WTC11 (cell line): Measurements from ENCODE around the gene GHITM. TPM values are rescaled to one million over a fixed set of nuclear protein-coding genes. Genes with fewer than 3 reads are reported as not detected.
"Not testable (repeated sequence)": the region's sequence is repeated elsewhere in the genome, so short reads cannot be mapped to it uniquely, and the experiment has no call there.

Source experiments
- ATAC-seq: fragments of 200-7000 bp; cut with Tn5 transposase; 2 replicates; pipeline ENCODE4 v1.10.0; 2021; ENCODE audit warnings: mild to moderate bottlenecking, moderate library complexity
- CTCF ChIA-PET: fragments of 300-600 bp; sonication (Branson Sonifier 250); formaldehyde crosslinking; loops from one replicate; lab custom pipeline; 2021; ENCODE audit warnings: antibody characterized with exemption; lab: Charles Lee
- POLR2A ChIA-PET: fragments of 350-600 bp; sonication (Branson Sonifier 250); formaldehyde crosslinking; loops from one replicate; lab custom pipeline; 2021; ENCODE audit warnings: antibody characterized with exemption; lab: Charles Lee
- DNase-seq: peaks from one replicate; pipeline ENCODE4 v3.0.0; 2021; ENCODE audit warnings: low spot score
- H3K27ac Mint-ChIP-seq: 2 replicates; pipeline ENCODE4 v1.8.0; 2021; ENCODE audit warnings: mixed read lengths
- H3K27me3 Mint-ChIP-seq: 2 replicates; pipeline ENCODE4 v1.8.0; 2021; ENCODE audit warnings: low read depth, mild to moderate bottlenecking, moderate library complexity, mixed read lengths
- H3K36me3 Mint-ChIP-seq: 2 replicates; pipeline ENCODE4 v1.8.0; 2021; ENCODE audit warnings: mixed read lengths
- H3K4me1 Mint-ChIP-seq: 2 replicates; pipeline ENCODE4 v1.8.0; 2022; ENCODE audit warnings: mixed read lengths
- H3K4me3 Mint-ChIP-seq: 2 replicates; pipeline ENCODE4 v1.8.0; 2021; ENCODE audit warnings: mild to moderate bottlenecking, moderate library complexity, mixed read lengths
- H3K9me3 Mint-ChIP-seq: 2 replicates; pipeline ENCODE4 v1.8.0; 2021; ENCODE audit warnings: mixed read lengths
- ATF1 ChIP-seq: sonication (generic); formaldehyde crosslinking; IDR thresholded peaks from 2 replicates; pipeline ENCODE4 v1.8.1; 2023; ENCODE audit warnings: mild to moderate bottlenecking, moderate library complexity, missing genetic modification reagents
- CREM ChIP-seq: sonication (generic); formaldehyde crosslinking; IDR thresholded peaks from 2 replicates; pipeline ENCODE4 v1.8.1; 2022; ENCODE audit warnings: mild to moderate bottlenecking, missing genetic modification reagents, moderate library complexity
- E2F4 ChIP-seq: sonication (generic); formaldehyde crosslinking; IDR thresholded peaks from 2 replicates; pipeline ENCODE4 v1.8.1; 2022; ENCODE audit warnings: low read depth, mild to moderate bottlenecking, moderate library complexity, missing genetic modification reagents, borderline replicate concordance
- ERG ChIP-seq: fragments of 250-450 bp; sonication (Bioruptor Pico); IDR thresholded peaks from 2 replicates; pipeline ENCODE4 v1.8.0; 2021; ENCODE audit warnings: mild to moderate bottlenecking
- FOXK1 ChIP-seq: sonication (generic); formaldehyde crosslinking; IDR thresholded peaks from 2 replicates; pipeline ENCODE4 v1.8.0; 2022; ENCODE audit warnings: mild to moderate bottlenecking, moderate library complexity, missing genetic modification reagents
- FOXP4 ChIP-seq: sonication (generic); formaldehyde crosslinking; IDR thresholded peaks from 2 replicates; pipeline ENCODE4 v1.8.0; 2022; ENCODE audit warnings: mild to moderate bottlenecking, missing genetic modification reagents
- GABPB1 ChIP-seq: sonication (generic); formaldehyde crosslinking; IDR thresholded peaks from 2 replicates; pipeline ENCODE4 v1.8.1; 2023; ENCODE audit warnings: mild to moderate bottlenecking, missing genetic modification reagents
- IRF1 ChIP-seq: sonication (generic); formaldehyde crosslinking; IDR thresholded peaks from 2 replicates; pipeline ENCODE4 v1.8.0; 2023; ENCODE audit warnings: missing genetic modification reagents
- JAZF1 ChIP-seq: fragments of 250-450 bp; sonication (Bioruptor Pico); IDR thresholded peaks from 2 replicates; pipeline ENCODE4 v1.9.0; 2021; ENCODE audit warnings: moderate library complexity, mild to moderate bottlenecking, inconsistent platforms
- JUN ChIP-seq: sonication (generic); formaldehyde crosslinking; IDR thresholded peaks from 2 replicates; pipeline ENCODE4 v1.8.0; 2023; ENCODE audit warnings: mild to moderate bottlenecking, missing genetic modification reagents
- MAX ChIP-seq: sonication (generic); formaldehyde crosslinking; IDR thresholded peaks from 2 replicates; pipeline ENCODE4 v1.8.0; 2022; ENCODE audit warnings: mild to moderate bottlenecking, missing genetic modification reagents
- NR3C1 ChIP-seq: sonication (generic); formaldehyde crosslinking; conservative IDR thresholded peaks from 2 replicates; pipeline ENCODE4 v1.8.1; 2023; ENCODE audit warnings: low read depth, mild to moderate bottlenecking, missing genetic modification reagents
- PRDM15 ChIP-seq: sonication (generic); formaldehyde crosslinking; IDR thresholded peaks from 2 replicates; pipeline ENCODE4 v1.8.0; 2022; ENCODE audit warnings: missing genetic modification reagents
- PRRX2 ChIP-seq: fragments of 250-450 bp; sonication (Bioruptor Pico); IDR thresholded peaks from 2 replicates; pipeline ENCODE4 v1.8.0; 2021; ENCODE audit warnings: mild to moderate bottlenecking
- SOX15 ChIP-seq: fragments of 250-450 bp; sonication (Bioruptor Pico); IDR thresholded peaks from 2 replicates; pipeline ENCODE4 v1.9.0; 2021; ENCODE audit warnings: mild to moderate bottlenecking
- TCF7 ChIP-seq: sonication (generic); formaldehyde crosslinking; IDR thresholded peaks from 2 replicates; pipeline ENCODE4 v1.8.0; 2022; ENCODE audit warnings: mild to moderate bottlenecking, low read depth, missing genetic modification reagents, moderate library complexity
- ZNF232 ChIP-seq: sonication (generic); formaldehyde crosslinking; IDR thresholded peaks from 2 replicates; pipeline ENCODE4 v1.8.0; 2022; ENCODE audit warnings: mild to moderate bottlenecking, missing genetic modification reagents
- ZNF263 ChIP-seq: sonication (generic); formaldehyde crosslinking; IDR thresholded peaks from 2 replicates; pipeline ENCODE4 v1.8.1; 2022; ENCODE audit warnings: low read depth, mild to moderate bottlenecking, moderate library complexity, missing genetic modification reagents
- ZNF532 ChIP-seq: fragments of 250-450 bp; sonication (Bioruptor Pico); IDR thresholded peaks from 2 replicates; pipeline ENCODE4 v1.9.0; 2021; ENCODE audit warnings: mild to moderate bottlenecking, borderline replicate concordance
- total RNA-seq: library from RNA; stranded (reverse); gene quantifications from 3 replicates; pipeline ENCODE4 v1.2.3, GENCODE V29; 2021

GHITM gene
- total RNA-seq, 1 experiment from 2014 or later, result 97.6 TPM

- Mint-ChIP-seq H3K27me3 (peaks cover 5% of the 10 kb centered on the region), H3K9me3 (peaks cover 16% of the 10 kb centered on the region), H3K36me3 (peaks cover 10% of the 10 kb centered on the region), H3K4me3 (no peak overlapping the region)
- DNase-seq, result no peak
- POLR2A ChIA-PET, result no interaction called here
- peak; percentile 47; the same call in 1 of the 2 replicates for ATAC-seq
- CTCF ChIA-PET, result no interaction called here
- TF ChIP-seq ATF1 (no peak), CREM (CRISPR knock-in tag) (no peak), NR3C1 (CRISPR knock-in tag) (no peak), PRRX2 (CRISPR knock-in tag) (no peak), TCF7 (no peak), ZNF263 (CRISPR knock-in tag) (no peak), GABPB1 (CRISPR knock-in tag) (no peak), MAX (no peak), ZNF232 (CRISPR knock-in tag) (no peak), FOXP4 (CRISPR knock-in tag) (no peak), JUN (CRISPR knock-in tag) (no peak), JAZF1 (CRISPR knock-in tag) (no peak)
- TF ChIP-seq, all 79 proteins: peak for 0
- H3K4me1 Mint-ChIP-seq, result no peaks in the 10 kb centered on the region
- no peak overlapping the region for H3K27ac Mint-ChIP-seq
These were observed 39.9 kb downstream of the GHITM start for GRCh38 chr10:84179059-84179710.

GRCh38 chr10:84180386-84180785 lies 41.1 kb downstream of the GHITM start:
- peaks cover 16% of the 10 kb centered on the region for H3K9me3 Mint-ChIP-seq
- H3K36me3 Mint-ChIP-seq, result peaks cover 10% of the 10 kb centered on the region
- H3K4me1 Mint-ChIP-seq, H3K27ac Mint-ChIP-seq, POLR2A ChIA-PET, DNase-seq, CTCF ChIA-PET, H3K4me3 Mint-ChIP-seq, H3K27me3 Mint-ChIP-seq, ATAC-seq: not testable (repeated sequence)

GRCh38 chr10:84181631-84182030 lies 42.3 kb downstream of the GHITM start:
- no peak overlapping the region for H3K27ac Mint-ChIP-seq
- no peak overlapping the region for H3K4me3 Mint-ChIP-seq
- peaks cover 16% of the 10 kb centered on the region for H3K9me3 Mint-ChIP-seq
- DNase-seq, result no peak
- TF ChIP-seq SOX15 (CRISPR knock-in tag) (no peak), ZNF532 (CRISPR knock-in tag) (no peak), IRF1 (CRISPR knock-in tag) (no peak), ERG (CRISPR knock-in tag) (no peak), ZNF263 (CRISPR knock-in tag) (no peak), FOXK1 (CRISPR knock-in tag) (no peak), E2F4 (CRISPR knock-in tag) (no peak), PRDM15 (CRISPR knock-in tag) (no peak)
- H3K36me3 Mint-ChIP-seq, result peaks cover 10% of the 10 kb centered on the region
- H3K4me1 Mint-ChIP-seq, result no peaks in the 10 kb centered on the region
- CTCF ChIA-PET, result interaction anchor here (1.4 kb wide), 1 partner anchor 34 kb away, joined by 4 read pairs; no protein-coding TSS in a partner anchor
- H3K27me3 Mint-ChIP-seq, result peaks cover 5% of the 10 kb centered on the region
- POLR2A ChIA-PET, result no interaction called here
- ATAC-seq, result no peak
